GM18511 (cell line): Measurements from ENCODE around the gene MEOX2.

Experiments used
- ATAC-seq: cut with Tn5 transposase; IDR thresholded peaks from one replicate; pipeline ENCODE4 v1.9.1; 2021; ENCODE audit warnings: mild to moderate bottlenecking, moderate library complexity; ENCODE audit not compliant: unreplicated experiment

MEOX2 gene

DNA sequence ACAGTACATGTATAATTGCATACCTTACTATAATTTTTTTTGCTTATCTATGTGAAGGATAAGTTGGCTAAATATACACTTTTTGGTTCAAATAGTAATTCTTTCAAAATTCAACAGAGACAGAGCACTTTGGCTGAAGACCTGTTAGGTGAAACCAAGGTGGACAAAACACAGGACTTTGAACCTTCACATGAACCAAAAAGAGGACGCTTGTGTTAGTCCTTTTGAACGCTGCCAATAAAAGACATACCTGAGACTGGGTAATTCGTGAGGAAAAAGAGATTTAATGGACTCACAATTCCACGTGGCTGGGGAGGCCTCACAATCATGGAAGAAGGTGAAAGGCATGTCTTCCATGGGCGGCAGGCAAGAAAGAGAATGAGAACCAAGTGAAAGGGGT, 120.0 kb downstream of the MEOX2 start:
- no peak for ATAC-seq

DNA sequence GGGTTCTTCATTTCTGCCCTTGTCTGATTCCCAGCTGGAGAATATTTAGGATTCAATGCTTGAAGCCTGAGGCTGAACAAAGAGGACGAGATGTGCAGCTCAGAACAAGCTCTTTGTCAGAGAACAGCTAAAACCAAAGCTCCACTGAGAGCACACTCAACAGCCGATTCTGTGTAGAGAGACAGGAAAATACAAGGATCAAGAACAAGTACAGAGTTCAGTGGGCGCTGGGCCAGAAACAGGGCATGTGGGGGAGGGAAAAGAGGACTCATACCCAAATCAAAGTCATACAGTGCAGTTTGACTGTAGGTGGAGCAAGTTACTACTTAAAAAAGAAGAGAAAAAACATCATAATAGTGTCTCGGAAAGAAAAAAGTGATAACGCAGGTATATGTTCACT, 124.6 kb downstream of the MEOX2 start, which contains the start of gene AGMO:
AGMO (minus strand) TSS at position 181 of the 400 bp plus-strand sequence.
- no peak for ATAC-seq
